A673 (cell line): ENCODE measurements around the gene HOXC13. TPM values are rescaled to one million over a fixed set of nuclear protein-coding genes. Genes with fewer than 3 reads are reported as not detected.

ENCODE experiments used
- BruUV-seq: library from RNA; stranded (reverse); fragments of 400-500 nt; replicated peaks from 2 replicates; lab custom pipeline; 2021; lab: Mats Ljungman, UMichigan
- CTCF ChIA-PET: fragments of 300-600 bp; sonication (Branson Sonifier 250); formaldehyde crosslinking; loops from one replicate; lab custom pipeline; 2022; ENCODE audit warnings: antibody characterized with exemption; lab: Charles Lee
- POLR2A ChIA-PET: fragments of 300-600 bp; sonication (Branson Sonifier 250); formaldehyde crosslinking; loops from one replicate; lab custom pipeline; 2022; ENCODE audit warnings: antibody characterized with exemption; ENCODE audit not compliant: low non-redundant PET; lab: Charles Lee
- DNase-seq: peaks from one replicate; pipeline ENCODE4 v3.0.0-alpha.2; 2015; ENCODE audit warnings: low spot score
- H3K27ac ChIP-seq: fragments of 200-600 bp; sonication (generic); 2 replicates; pipeline ENCODE4 v1.5.1; 2016; ENCODE audit warnings: mixed run types, low read depth, mild to moderate bottlenecking, mixed read lengths, antibody characterized with exemption, low read length; ENCODE audit not compliant: poor library complexity, severe bottlenecking
- H3K27me3 ChIP-seq: fragments of 200-600 bp; sonication (generic); replicated peaks from 2 replicates; pipeline ENCODE4 v1.6.1; 2017; ENCODE audit warnings: mixed run types, low read depth, mild to moderate bottlenecking, mixed read lengths, antibody characterized with exemption, low read length; ENCODE audit not compliant: insufficient read depth, poor library complexity
- H3K36me3 ChIP-seq: fragments of 200-600 bp; sonication (generic); 2 replicates; pipeline ENCODE4 v1.6.1; 2016; ENCODE audit warnings: mixed run types, mild to moderate bottlenecking, mixed read lengths, antibody characterized with exemption, low read length; ENCODE audit not compliant: insufficient read depth, poor library complexity, severe bottlenecking
- H3K4me1 ChIP-seq: fragments of 200-600 bp; sonication (generic); 2 replicates; pipeline ENCODE4 v1.6.1; 2017; ENCODE audit warnings: mixed run types, mild to moderate bottlenecking, mixed read lengths, antibody characterized with exemption, low read length; ENCODE audit not compliant: insufficient read depth, poor library complexity, severe bottlenecking
- H3K4me3 ChIP-seq: fragments of 200-600 bp; sonication (generic); 2 replicates; pipeline ENCODE4 v1.5.1; 2016; ENCODE audit warnings: low read depth, mixed run types, mild to moderate bottlenecking, mixed read lengths, low read length; ENCODE audit not compliant: poor library complexity, severe bottlenecking
- H3K9me3 ChIP-seq: fragments of 200-600 bp; sonication (generic); 2 replicates; pipeline ENCODE4 v1.6.1; 2016; ENCODE audit warnings: mixed run types, low read depth, mild to moderate bottlenecking, mixed read lengths, antibody characterized with exemption, low read length; ENCODE audit not compliant: poor library complexity, severe bottlenecking
- EZH2 ChIP-seq: fragments of 200-600 bp; sonication (generic); IDR thresholded peaks from 2 replicates; pipeline ENCODE4 v1.6.1; 2017; ENCODE audit warnings: borderline replicate concordance, low read depth, mild to moderate bottlenecking, mixed read lengths, antibody characterized with exemption, low read length; ENCODE audit not compliant: poor library complexity, severe bottlenecking
- intact Hi-C: fragments of 100-400 bp; cut with micrococcal nuclease; formaldehyde crosslinking; loops from one replicate; pipeline ENCODE4 v1.10.0; 2022; ENCODE audit not compliant: unreplicated experiment
- total RNA-seq: library from RNA; stranded (reverse); gene quantifications from 2 replicates; pipeline ENCODE4 v1.2.3, GENCODE V29; 2021
- TF ChIP-seq, protein P1 (sequence below): fragments of 300-800, 200-600 bp; sonication (generic); conservative IDR thresholded peaks from 2 replicates; pipeline ENCODE4 v1.5.1; 2017; ENCODE audit warnings: low read depth, mild to moderate bottlenecking, antibody characterized with exemption, low read length, moderate library complexity, mixed read lengths

The HOXC13 gene
- total RNA-seq, 1 experiment from 2014 or later: 10.1 TPM

GRCh38 chr12:53975479-53976152 is 37.0 kb downstream of the HOXC13 start:
- no peak overlapping the region for H3K4me3 ChIP-seq
- no peak overlapping the region for H3K27ac ChIP-seq
- ChIA-PET POLR2A (no interaction called here), CTCF (interaction anchor here (0.6 to 1.1 kb wide), 2 partner anchors 9 to 208 kb away, joined by 6 to 8 read pairs; partner anchors contain the start of gene HOXC10)
- peaks cover 50% of the 10 kb centered on the region for H3K4me1 ChIP-seq
- DNase-seq: no peak
- TSS peak; percentile 71 for BruUV-seq
- no peaks in the 10 kb centered on the region for H3K27me3 ChIP-seq
- intact Hi-C loops: no loop called here
- H3K9me3 ChIP-seq: peaks cover 6% of the 10 kb centered on the region
- H3K36me3 ChIP-seq: no peaks in the 10 kb centered on the region
- no peak for TF ChIP-seq EZH2
- TF ChIP-seq, protein P1, sequence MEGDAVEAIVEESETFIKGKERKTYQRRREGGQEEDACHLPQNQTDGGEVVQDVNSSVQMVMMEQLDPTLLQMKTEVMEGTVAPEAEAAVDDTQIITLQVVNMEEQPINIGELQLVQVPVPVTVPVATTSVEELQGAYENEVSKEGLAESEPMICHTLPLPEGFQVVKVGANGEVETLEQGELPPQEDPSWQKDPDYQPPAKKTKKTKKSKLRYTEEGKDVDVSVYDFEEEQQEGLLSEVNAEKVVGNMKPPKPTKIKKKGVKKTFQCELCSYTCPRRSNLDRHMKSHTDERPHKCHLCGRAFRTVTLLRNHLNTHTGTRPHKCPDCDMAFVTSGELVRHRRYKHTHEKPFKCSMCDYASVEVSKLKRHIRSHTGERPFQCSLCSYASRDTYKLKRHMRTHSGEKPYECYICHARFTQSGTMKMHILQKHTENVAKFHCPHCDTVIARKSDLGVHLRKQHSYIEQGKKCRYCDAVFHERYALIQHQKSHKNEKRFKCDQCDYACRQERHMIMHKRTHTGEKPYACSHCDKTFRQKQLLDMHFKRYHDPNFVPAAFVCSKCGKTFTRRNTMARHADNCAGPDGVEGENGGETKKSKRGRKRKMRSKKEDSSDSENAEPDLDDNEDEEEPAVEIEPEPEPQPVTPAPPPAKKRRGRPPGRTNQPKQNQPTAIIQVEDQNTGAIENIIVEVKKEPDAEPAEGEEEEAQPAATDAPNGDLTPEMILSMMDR: no peak

- Histone ChIP-seq H3K9me3 (peaks cover 6% of the 10 kb centered on the region), H3K27ac (no peak overlapping the region), H3K36me3 (no peaks in the 10 kb centered on the region), H3K4me3 (no peak overlapping the region), H3K27me3 (no peaks in the 10 kb centered on the region), H3K4me1 (peaks cover 50% of the 10 kb centered on the region)
- ChIA-PET POLR2A (no interaction called here), CTCF (interaction anchor here (0.6 to 1.1 kb wide), 2 partner anchors 9 to 208 kb away, joined by 6 to 8 read pairs; partner anchors contain the start of gene HOXC10)
- intact Hi-C loops: no loop called here
- no TSS peak for BruUV-seq
- DNase-seq: no peak
- TF ChIP-seq, protein P1: no peak
- no peak for TF ChIP-seq EZH2
Measured at GRCh38 chr12:53976172-53976822, 37.7 kb downstream of the HOXC13 start.

DNA sequence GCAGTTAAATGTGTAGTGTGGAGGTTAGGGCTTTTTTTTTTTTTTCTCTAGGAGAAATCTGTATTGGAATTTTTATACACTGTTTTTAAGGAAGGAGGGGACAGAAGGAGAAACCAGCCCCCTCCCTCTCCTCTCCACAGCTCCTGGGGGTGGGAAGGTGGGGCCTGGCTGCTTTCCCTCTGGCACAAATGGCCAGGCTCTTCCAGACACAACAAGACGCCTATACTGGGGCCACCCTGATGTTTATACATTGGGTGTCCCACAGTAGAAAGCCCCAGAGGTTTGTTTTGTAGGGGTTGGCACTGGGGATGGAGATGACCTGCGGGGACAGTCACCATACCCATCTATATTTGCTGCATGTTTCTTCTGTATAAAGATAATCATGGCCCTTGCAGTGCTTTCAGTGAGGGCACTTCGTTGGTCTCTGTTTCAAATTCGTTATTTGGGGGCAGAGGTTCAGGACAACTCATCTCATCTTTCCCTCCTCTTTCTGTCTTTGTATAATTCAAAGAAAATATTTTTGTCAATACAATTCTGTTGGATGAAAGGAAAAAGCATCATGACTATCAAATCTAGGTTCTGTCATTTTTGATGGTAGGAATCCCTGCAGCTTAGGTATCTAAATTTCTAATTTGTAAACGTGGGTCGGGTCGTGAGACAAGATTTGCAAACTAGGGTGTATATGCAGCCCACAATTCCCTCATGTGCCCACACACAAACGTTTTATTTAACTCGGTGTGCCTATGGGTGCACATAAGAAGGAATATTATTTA is 38.4 kb downstream of the HOXC13 start:
- Histone ChIP-seq H3K4me1 (peaks cover 50% of the 10 kb centered on the region), H3K27me3 (no peaks in the 10 kb centered on the region), H3K27ac (peak overlapping the region; percentile 68), H3K9me3 (peaks cover 6% of the 10 kb centered on the region), H3K36me3 (no peaks in the 10 kb centered on the region), H3K4me3 (no peak overlapping the region)
- CTCF ChIA-PET: interaction anchor here (1.1 kb wide), 1 partner anchor 8 kb away, joined by 6 read pairs; the partner anchor contains the start of gene HOXC10
- BruUV-seq: no TSS peak
- intact Hi-C loops: no loop called here
- no peak for TF ChIP-seq EZH2
- TF ChIP-seq, protein P1: no peak
- no peak for DNase-seq
- POLR2A ChIA-PET: no interaction called here
